Effector CD8-positive, alpha-beta T cell (primary cell): ENCODE results near the gene ISOC2.
A peak's percentile ranks its signal among the peaks of the same experiment; 100 is the strongest.
"Not testable (repeated sequence)": the region's sequence is repeated elsewhere in the genome, so short reads cannot be mapped to it uniquely, and the experiment has no call there.

Experiments used
- DNase-seq: peaks from one replicate; lab custom pipeline; 2025; lab: John Stamatoyannopoulos, UW

The ISOC2 gene

GRCh38 chr19:55442372-55442961 lies 19.0 kb downstream of the ISOC2 start:
- no peak for DNase-seq

GRCh38 chr19:55441692-55442321 lies 19.6 kb downstream of the ISOC2 start:
- DNase-seq = no peak

GRCh38 chr19:55441319-55441691 lies 20.1 kb downstream of the ISOC2 start:
- no peak for DNase-seq

GRCh38 chr19:55440411-55441105 lies 20.9 kb downstream of the ISOC2 start:
- no peak for DNase-seq

GRCh38 chr19:55439052-55439451 lies 22.4 kb downstream of the ISOC2 start:
- DNase-seq = no peak

GRCh38 chr19:55437410-55437809 lies 24.0 kb downstream of the ISOC2 start:
- no peak for DNase-seq

- DNase-seq = no peak
Measured at GRCh38 chr19:55436847-55437246, 24.6 kb downstream of the ISOC2 start.

GRCh38 chr19:55435020-55435419 lies 26.4 kb downstream of the ISOC2 start:
- DNase-seq = no peak

- DNase-seq = no peak
Measured at GRCh38 chr19:55434356-55434919, 27.0 kb downstream of the ISOC2 start.

GRCh38 chr19:55433292-55433691 lies 28.1 kb downstream of the ISOC2 start:
- no peak for DNase-seq

GRCh38 chr19:55432241-55432959 lies 29.0 kb downstream of the ISOC2 start:
- no peak for DNase-seq

GRCh38 chr19:55431183-55431582 lies 30.3 kb downstream of the ISOC2 start:
- no peak for DNase-seq

- no peak for DNase-seq
Measured at GRCh38 chr19:55426042-55426441, 35.4 kb downstream of the ISOC2 start.

GRCh38 chr19:55424518-55424917 lies 36.9 kb downstream of the ISOC2 start:
- no peak for DNase-seq

- DNase-seq = no peak
Measured at GRCh38 chr19:55423225-55424005, 38.0 kb downstream of the ISOC2 start.

- not testable (repeated sequence) for DNase-seq
Measured at GRCh38 chr19:55421281-55421680, 40.2 kb downstream of the ISOC2 start.

GRCh38 chr19:55419624-55420236 lies 41.7 kb downstream of the ISOC2 start:
- DNase-seq = no peak

- DNase-seq = no peak
Measured at GRCh38 chr19:55419103-55419502, 42.3 kb downstream of the ISOC2 start.

GRCh38 chr19:55418185-55418584 lies 43.3 kb downstream of the ISOC2 start:
- DNase-seq = peak; percentile 29

GRCh38 chr19:55410168-55410567 lies 51.3 kb downstream of the ISOC2 start:
- no peak for DNase-seq

- not testable (repeated sequence) for DNase-seq
Measured at GRCh38 chr19:55409179-55409578, 52.3 kb downstream of the ISOC2 start.
